HG03045 (cell line): ENCODE measurements around the gene HDDC2.

ENCODE experiments used
- ATAC-seq: cut with Tn5 transposase; IDR thresholded peaks from one replicate; pipeline ENCODE4 v1.9.1; 2021; ENCODE audit warnings: mild to moderate bottlenecking, moderate library complexity; ENCODE audit not compliant: unreplicated experiment

Gene HDDC2

GRCh38 chr6:125245109-125245508 lies 56.7 kb downstream of the HDDC2 start:
- no peak for ATAC-seq

DNA sequence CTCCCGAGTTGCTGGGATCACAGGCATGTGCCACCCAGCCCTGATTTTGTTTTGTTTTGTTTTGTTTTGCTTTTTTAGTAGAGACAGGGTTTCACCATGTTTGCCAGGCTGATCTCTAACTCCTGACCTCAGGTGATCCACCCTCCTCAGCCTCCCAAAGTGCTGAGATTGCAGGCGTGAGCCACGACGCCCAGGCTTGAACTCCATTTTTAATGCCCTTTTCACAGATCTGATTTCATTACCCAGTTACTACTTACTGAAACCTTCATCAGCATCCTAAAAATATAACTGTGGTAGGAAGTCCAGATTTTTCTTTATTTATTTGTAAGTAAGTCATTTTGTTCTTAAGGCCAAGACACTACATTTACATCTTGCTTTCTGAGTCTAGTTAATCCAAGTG lies 64.0 kb downstream of the HDDC2 start:
- ATAC-seq = no peak

DNA sequence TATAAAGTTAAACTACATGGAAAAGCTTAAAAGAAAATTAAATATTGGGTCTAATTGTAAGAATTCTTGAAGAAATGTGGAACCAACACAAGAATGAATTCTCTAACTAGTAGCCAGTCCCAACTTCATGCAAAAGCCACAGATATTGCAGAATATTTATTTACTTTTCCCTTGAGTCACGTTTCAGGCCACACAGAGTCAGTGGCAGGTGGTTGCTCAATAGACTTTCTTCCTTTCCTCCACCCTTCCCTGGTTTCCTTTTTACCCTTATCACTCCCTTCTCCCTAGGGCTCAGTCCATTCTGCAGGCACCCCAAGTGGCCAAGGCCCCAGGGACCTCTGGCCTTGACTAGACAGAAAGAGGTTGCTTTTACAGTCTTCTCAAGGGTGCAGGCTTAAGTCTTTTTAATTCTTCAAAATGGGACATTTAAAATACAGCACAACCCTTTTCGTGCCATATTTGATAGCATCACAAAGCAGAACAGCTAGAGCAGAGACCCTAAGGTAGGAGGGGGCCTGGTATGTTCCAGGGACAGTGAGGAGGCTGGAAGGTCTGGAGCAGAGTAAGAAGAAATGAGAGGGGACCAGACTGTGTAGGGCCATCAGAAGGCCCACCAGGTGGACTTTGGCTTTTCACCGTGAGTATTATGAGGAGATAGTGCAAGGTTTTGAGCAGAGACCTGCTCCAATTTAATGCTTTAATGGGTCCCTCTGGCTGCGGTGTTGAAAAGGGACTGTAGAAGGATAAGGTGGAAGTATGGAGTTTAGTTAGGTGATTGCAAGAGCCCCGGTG lies 65.0 kb downstream of the HDDC2 start:
- ATAC-seq = no peak

- no peak for ATAC-seq
Observed at GRCh38 chr6:125233202-125233601, 68.6 kb downstream of the HDDC2 start.

DNA sequence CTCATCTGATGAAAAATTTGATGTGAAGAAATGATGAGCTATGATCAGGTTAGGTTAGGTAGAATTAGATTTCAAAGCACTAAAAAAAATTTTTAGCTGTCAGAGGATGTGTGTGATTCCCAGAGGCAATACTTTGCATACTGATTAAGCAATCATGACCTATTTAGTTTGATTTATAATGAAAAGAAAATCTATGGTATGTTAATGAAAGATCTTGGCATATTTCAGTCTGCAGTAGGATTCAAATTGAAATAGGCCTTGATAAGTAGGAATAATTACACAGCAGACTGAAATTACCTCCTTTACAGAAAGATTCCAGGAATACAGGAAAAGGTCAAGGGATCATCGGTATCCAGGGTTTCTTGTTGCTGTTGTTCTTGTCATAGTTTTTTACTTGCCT lies 69.3 kb downstream of the HDDC2 start:
- ATAC-seq = no peak

DNA sequence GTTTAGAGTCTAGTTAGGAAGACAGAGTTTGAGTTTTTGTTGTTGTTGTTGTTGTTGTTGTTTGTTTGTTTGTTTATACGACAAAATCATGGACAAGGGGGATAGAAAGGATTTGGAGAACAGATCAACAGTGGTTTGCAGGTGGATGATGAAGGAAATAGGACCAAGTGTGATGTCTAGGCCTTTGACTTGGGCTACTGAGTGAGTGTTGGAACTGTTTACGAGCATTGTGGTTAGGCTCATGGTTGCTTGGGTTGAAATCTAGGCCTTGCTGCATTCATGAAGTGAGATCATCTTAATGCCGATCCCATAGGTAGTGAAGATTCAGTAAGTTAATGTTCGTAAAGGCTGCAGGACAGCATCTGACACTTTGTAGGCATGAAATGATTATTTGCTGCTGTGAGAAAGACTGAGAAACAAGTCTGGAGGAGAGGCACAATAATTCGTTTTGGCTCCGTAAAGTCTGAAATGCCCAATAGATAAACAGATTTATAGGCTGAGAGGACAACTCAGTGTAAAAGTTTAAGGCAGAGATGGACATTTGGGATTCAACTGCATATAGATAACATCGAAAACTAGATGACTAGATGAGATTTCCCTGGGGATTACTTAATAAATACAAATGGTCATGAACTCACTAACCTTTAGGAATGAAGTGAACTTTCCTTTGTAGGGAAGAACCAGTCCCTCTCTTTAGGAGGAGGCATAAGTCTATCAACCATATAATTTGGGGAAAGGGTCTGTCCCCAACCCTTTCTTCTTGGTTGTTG lies 70.0 kb downstream of the HDDC2 start:
- no peak for ATAC-seq

GRCh38 chr6:125231133-125231532 lies 70.6 kb downstream of the HDDC2 start:
- ATAC-seq = no peak

DNA sequence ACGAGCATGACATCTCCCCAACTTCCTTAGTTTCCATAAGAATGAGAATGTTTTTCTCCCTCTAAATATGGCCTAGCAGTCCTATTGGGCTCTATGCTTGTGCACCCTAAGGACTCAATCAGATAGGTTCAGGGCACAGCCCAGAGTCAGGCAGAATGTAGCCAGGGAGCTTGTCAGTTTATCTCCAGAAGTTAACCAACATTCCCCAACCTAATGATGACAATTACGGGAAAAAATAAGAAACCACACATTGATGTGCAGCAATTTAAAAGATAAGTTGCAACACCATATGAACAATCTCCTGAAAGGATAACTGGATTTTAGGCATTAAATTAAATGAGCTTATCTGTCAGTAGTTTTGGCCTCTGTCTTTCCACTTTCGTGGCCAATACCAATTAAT lies 71.1 kb downstream of the HDDC2 start:
- no peak for ATAC-seq

GRCh38 chr6:125228981-125229479 lies 72.7 kb downstream of the HDDC2 start:
- no peak for ATAC-seq

DNA sequence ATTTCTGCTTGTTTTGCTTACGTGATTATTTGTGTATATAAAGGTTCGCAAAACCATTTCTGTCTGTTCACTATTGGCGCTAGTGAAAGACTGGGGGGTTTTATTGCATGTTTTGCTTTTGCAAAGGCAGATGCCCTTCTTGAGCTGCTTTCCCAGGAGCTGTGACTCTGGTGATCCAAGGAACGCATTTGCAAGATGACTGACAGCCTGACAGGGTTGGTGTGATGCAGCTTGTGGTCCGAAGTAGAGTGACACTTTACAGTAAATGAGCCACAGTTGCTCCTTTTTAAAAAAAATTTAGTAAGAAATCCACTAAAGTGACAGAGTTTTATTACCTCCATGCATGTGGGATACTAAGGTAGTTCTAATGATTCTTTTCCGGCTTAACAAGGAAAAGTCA lies 74.5 kb downstream of the HDDC2 start:
- ATAC-seq = no peak
